ENCODE results near the gene CDH4.
"Not testable (repeated sequence)": the region's sequence is repeated elsewhere in the genome, so short reads cannot be mapped to it uniquely, and the experiment has no call there.

The CDH4 gene

GRCh38 chr20:61845233-61845671, 593.2 kb downstream of the CDH4 start:
- DNase-seq, result no peak

DNA sequence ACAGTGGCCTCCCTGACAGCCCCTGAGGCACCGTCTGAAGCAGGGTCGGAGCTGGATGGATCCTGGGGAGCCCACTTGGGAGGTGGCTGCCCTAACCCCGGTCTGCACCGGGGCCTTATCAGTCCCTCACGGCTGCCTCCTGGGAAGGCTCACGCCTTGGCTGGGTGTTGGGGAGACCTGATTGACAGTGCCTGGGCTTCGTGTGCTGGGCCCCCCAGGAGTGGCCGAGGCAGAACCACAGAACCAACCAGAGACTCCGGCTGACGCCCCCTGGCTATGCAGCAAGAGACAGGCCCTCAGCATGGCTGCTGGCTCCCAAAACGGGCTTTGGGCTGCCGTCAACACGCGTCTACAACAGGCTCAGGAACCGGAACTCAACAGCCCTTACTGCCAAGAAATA, 594.0 kb downstream of the CDH4 start:
- no peak for DNase-seq

GRCh38 chr20:61846741-61847419, 594.8 kb downstream of the CDH4 start:
- DNase-seq, result no peak

GRCh38 chr20:61847420-61847748, 595.3 kb downstream of the CDH4 start:
- DNase-seq, result no peak

DNA sequence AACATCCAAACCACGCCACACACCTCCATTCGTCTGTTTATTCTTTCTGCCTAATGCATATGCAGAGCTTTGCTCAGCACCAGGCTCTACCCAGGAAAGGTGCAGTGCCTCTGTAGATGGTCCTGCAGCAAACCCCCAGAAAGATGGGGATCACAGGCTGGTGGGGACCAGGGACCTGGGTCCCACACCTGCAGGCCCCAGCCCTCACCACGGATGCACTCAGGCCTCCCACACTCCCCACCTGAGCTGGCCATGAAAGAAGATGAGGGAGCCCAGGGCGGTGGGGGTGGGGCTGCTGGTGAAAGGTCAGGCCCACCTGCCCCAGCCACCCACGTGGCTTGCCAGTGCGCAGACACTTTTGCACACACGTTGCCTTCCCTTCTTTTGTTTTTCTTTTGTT, 595.9 kb downstream of the CDH4 start:
- no peak for DNase-seq

GRCh38 chr20:61848851-61849250, 596.8 kb downstream of the CDH4 start:
- DNase-seq, result no peak

DNA sequence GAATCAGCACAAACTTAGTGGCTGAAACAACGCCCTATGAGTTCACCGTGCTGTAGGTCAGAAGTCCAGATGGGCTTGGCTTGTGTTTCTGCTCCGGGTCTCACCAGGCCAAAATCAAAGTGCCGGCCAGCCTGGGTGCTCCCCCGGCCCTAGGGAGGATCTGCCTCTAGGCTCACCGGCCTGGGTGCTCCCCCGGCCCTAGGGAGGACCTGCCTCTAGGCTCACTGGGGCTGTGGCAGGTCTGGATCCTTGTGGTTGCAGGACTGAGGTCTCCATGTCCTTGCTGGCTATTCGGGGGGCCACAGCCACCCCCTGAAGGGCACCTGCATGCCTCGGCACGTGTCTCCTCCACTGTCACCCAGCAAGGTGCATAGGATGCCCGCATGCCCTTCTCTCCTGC, 597.3 kb downstream of the CDH4 start:
- DNase-seq, result no peak

- DNase-seq, result no peak
These were observed 597.8 kb downstream of the CDH4 start for GRCh38 chr20:61849822-61850221.

GRCh38 chr20:61850457-61850856, 598.4 kb downstream of the CDH4 start:
- DNase-seq, result no peak

GRCh38 chr20:61850926-61851900, 599.2 kb downstream of the CDH4 start:
- no peak for DNase-seq

GRCh38 chr20:61852268-61853072, 600.4 kb downstream of the CDH4 start:
- no peak for DNase-seq

- no peak for DNase-seq
These were observed 601.3 kb downstream of the CDH4 start for GRCh38 chr20:61853073-61854005.

DNA sequence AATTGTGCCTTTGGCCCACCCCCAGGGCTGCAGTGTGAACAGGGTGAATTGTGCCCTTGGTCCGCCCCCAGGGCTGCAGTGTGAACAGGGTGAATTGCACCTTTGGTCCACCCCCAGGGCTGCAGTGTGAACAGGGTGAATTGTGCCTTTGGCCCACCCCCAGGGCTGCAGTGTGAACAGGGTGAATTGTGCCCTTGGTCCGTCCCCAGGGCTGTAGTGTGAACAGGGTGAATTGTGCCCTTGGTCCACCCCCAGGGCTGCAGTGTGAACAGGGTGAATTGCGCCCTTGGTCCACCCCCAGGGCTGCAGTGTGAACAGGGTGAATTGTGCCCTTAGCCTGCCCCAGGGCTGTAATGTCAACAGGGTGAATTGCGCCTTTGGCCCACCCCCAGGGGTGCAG, 602.5 kb downstream of the CDH4 start:
- not testable (repeated sequence) for DNase-seq

DNA sequence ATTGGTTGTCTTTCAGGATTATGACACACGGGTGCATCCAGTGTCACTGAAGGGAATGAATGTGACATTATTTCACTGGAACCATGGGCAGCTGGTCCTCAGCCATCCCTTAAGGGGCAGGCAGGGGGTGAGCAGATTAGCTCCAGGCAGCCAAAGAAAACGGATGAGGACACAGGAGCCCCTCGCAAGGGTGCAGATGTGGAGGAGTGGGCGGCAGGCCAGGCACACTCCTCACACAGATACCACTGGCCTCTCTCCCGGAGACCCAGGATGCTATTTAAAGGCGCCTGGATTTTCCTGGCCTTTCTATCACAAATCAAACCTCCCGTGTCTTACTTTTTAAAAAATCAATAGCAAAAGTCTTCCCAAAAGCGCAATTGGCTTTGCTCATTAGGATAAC, 603.2 kb downstream of the CDH4 start:
- no peak for DNase-seq

GRCh38 chr20:61856626-61857413, 604.8 kb downstream of the CDH4 start:
- DNase-seq, result no peak

DNA sequence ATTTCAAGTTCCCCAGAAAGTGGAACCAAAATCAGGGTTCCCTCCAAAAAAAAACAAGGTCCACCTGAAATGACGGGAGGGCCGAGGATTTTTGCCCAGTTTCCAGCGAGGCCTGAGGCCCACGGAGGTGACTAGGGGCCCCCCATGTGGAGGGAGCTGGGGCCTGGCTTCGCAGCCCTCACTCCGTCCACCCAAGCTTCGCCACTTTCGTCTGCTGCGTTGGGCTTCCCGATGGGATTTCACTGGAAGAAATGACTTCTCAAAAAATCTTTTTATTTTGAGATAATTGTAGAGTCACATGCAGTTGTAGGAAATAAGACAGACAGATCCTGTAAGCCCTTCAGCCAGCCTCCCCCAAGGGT, 605.3 kb downstream of the CDH4 start:
- DNase-seq, result no peak

GRCh38 chr20:61857884-61858283, 605.8 kb downstream of the CDH4 start:
- DNase-seq, result no peak

DNA sequence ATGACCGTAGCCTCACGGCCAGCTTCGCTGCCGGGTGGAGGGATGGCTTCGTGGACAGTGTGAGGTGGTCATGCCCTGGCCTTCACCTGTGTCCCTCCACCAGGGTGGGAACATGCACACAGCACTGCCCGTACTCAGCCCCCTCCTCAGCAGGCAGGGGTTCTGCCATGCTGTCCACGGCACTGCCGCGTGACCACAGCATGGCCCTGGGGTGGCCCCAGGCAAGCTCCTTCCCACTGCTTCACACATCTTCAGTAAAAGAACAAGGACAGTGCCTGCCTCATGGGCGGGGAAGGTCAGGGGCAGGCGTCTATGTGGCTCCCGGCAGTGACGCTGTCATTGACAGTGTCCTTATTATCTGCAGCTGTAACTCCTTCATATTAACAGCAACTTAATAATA, 607.7 kb downstream of the CDH4 start:
- DNase-seq, result no peak

- no peak for DNase-seq
These were observed 608.4 kb downstream of the CDH4 start for GRCh38 chr20:61860260-61860987.

DNA sequence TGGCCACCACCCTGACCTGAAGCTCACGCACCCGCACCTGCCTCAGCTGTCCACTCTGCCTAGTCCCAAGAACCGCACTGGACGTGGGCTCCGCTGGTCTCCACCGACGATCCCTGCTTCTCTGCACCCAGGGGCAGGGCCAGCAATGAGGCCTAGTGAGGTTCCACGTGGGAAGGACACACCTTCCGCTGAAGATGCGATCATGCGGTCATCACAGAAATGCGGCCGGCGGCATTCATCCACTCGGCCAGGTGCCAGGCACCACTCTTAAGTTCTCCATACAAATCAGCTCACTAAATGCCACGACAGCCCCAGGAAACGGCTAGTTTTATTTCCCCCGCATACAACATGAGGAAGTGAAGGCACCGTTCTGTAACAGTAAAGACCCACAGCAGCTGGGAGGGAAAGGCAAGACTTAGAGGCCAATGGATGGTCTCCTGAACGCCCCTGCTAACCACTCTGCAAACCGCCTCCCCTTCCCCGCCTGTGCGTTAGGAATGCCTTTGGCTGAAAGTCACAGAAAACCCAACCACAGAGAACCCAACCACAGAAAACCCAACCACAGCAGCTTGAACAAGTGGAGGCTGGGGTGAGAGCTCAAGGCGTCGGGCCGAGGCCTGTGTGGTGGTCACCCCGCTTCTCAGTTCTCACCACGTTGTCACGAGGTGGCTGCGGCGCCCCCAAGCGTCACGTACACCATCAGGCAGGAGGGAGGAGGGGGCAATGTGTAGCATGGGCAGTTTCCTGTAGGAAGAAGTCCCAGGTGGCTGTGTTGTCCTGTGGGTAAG, 609.2 kb downstream of the CDH4 start:
- DNase-seq, result no peak

Data from NCI-H748 treated with DMSO at 0.1 percent for 48 hours (cell line).